H1 (cell line): ENCODE results near the gene CHN2.

Source experiments
- ATF2 ChIP-seq: IDR thresholded peaks from 2 replicates; pipeline ENCODE4 v1.6.1; 2012; ENCODE audit warnings: low read length, inconsistent platforms
- BRCA1 ChIP-seq: IDR thresholded peaks from 2 replicates; pipeline ENCODE4 v1.6.1; 2012; ENCODE audit warnings: low read depth, low read length, improper control_type of control experiment
- CBX5 ChIP-seq: fragments of 300-800, 300-1000 bp; sonication (generic); IDR thresholded peaks from 2 replicates; pipeline ENCODE4 v1.7.1; 2016; ENCODE audit warnings: antibody characterized with exemption, low read length, low read depth
- CREB1 ChIP-seq: IDR thresholded peaks from 2 replicates; pipeline ENCODE4 v1.6.1; 2012; ENCODE audit warnings: inconsistent platforms
- EP300 ChIP-seq, 2 experiments: IDR thresholded peaks; 1 replicate in 1 of 2; 2 replicates in 1 of 2; pipeline ENCODE4 v1.6.1; 2011 to 2012; ENCODE audit warnings: low read depth in 2 of 2, low read length in 2 of 2, mild to moderate bottlenecking in 2 of 2, borderline replicate concordance in 1 of 2, inconsistent platforms in 1 of 2, moderate library complexity in 1 of 2
- GABPA ChIP-seq: IDR thresholded peaks from 2 replicates; pipeline ENCODE4 v1.6.1; 2011; ENCODE audit warnings: mild to moderate bottlenecking, low read length, moderate library complexity, borderline replicate concordance; ENCODE audit not compliant: insufficient read depth
- JUN ChIP-seq: IDR thresholded peaks from 2 replicates; pipeline ENCODE4 v1.6.1; 2011; ENCODE audit warnings: low read depth, mild to moderate bottlenecking, improper control_type of control experiment, low read length
- POLR2A ChIP-seq, 2 experiments: IDR thresholded peaks; 1 replicate in 1 of 2; 2 replicates in 1 of 2; pipeline ENCODE4 v1.6.1; 2011; ENCODE audit warnings: low read depth in 2 of 2, low read length in 2 of 2, mild to moderate bottlenecking in 2 of 2; ENCODE audit errors: control extremely low read depth in 1 of 2
- RAD21 ChIP-seq, 2 experiments: IDR thresholded peaks in 1 of 2; conservative IDR thresholded peaks in 1 of 2; 2 replicates each; pipeline ENCODE4 v1.6.1; 2011; ENCODE audit warnings: low read depth in 2 of 2, low read length in 2 of 2, improper control_type of control experiment in 1 of 2, inconsistent platforms in 1 of 2, mild to moderate bottlenecking in 1 of 2, moderate library complexity in 1 of 2
- SP1 ChIP-seq: IDR thresholded peaks from 2 replicates; pipeline ENCODE4 v1.6.1; 2011; ENCODE audit warnings: low read depth, low read length
- SP2 ChIP-seq: IDR thresholded peaks from 2 replicates; pipeline ENCODE4 v1.6.1; 2012; ENCODE audit warnings: mild to moderate bottlenecking, low read length, inconsistent platforms
- TCF12 ChIP-seq: IDR thresholded peaks from 2 replicates; pipeline ENCODE4 v1.6.1; 2011; ENCODE audit warnings: low read depth, mild to moderate bottlenecking, low read length
- TF ChIP-seq, protein P1 (sequence below), 3 experiments: IDR thresholded peaks; 1 replicate in 2 of 3; 2 replicates in 1 of 3; pipeline versions ENCODE4 v1.5.1 to v1.6.1; 2011; ENCODE audit warnings: low read length in 3 of 3, mild to moderate bottlenecking in 3 of 3, inconsistent platforms in 2 of 3, low read depth in 1 of 3, moderate library complexity in 1 of 3; ENCODE audit not compliant: insufficient read depth in 1 of 3; ENCODE audit errors: control extremely low read depth in 1 of 3
- TF ChIP-seq, protein P2 (sequence below): IDR thresholded peaks from 2 replicates; pipeline ENCODE4 v1.6.1; 2012; ENCODE audit warnings: inconsistent platforms

- TF ChIP-seq GABPA (no peak), EP300 (IDR thresholded peaks at IDR 0.05; ENCODE audit: borderline replicate concordance in 1 of 2, low read depth in 2 of 2, low read length in 2 of 2) (no peak), BRCA1 (no peak), POLR2A (IDR thresholded peaks at IDR 0.05; ENCODE audit: control extremely low read depth in 1 of 2, low read depth in 2 of 2, low read length in 2 of 2) (no peak), RAD21 (IDR thresholded peaks at IDR 0.05 in 1 of 2, conservative IDR thresholded peaks at IDR 0.05 in 1 of 2; ENCODE audit: low read depth in 2 of 2, low read length in 2 of 2) (no peak), ATF2 (no peak), SP1 (no peak), JUN (no peak), CBX5 (no peak), SP2 (no peak), CREB1 (no peak), TCF12 (no peak)
- TF ChIP-seq, protein P1, sequence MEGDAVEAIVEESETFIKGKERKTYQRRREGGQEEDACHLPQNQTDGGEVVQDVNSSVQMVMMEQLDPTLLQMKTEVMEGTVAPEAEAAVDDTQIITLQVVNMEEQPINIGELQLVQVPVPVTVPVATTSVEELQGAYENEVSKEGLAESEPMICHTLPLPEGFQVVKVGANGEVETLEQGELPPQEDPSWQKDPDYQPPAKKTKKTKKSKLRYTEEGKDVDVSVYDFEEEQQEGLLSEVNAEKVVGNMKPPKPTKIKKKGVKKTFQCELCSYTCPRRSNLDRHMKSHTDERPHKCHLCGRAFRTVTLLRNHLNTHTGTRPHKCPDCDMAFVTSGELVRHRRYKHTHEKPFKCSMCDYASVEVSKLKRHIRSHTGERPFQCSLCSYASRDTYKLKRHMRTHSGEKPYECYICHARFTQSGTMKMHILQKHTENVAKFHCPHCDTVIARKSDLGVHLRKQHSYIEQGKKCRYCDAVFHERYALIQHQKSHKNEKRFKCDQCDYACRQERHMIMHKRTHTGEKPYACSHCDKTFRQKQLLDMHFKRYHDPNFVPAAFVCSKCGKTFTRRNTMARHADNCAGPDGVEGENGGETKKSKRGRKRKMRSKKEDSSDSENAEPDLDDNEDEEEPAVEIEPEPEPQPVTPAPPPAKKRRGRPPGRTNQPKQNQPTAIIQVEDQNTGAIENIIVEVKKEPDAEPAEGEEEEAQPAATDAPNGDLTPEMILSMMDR (IDR thresholded peaks at IDR 0.05; ENCODE audit: control extremely low read depth in 1 of 3, insufficient read depth in 1 of 3, low read depth in 1 of 3, low read length in 3 of 3) = no peak
- TF ChIP-seq, protein P2, sequence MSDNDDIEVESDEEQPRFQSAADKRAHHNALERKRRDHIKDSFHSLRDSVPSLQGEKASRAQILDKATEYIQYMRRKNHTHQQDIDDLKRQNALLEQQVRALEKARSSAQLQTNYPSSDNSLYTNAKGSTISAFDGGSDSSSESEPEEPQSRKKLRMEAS = no peak
These were observed 122.4 kb downstream of the CHN2 start for GRCh38 chr7:29316926-29317325.
